SK-N-MC (cell line): ENCODE measurements around the gene ZBTB38.

Experiments
- EZH2 ChIP-seq: fragments of 200-600 bp; sonication (generic); IDR thresholded peaks from one replicate; pipeline ENCODE4 v1.6.1; 2017; ENCODE audit warnings: antibody characterized with exemption
- FOXP2 ChIP-seq: optimal IDR thresholded peaks from 2 replicates; pipeline ENCODE3; 2011; ENCODE audit warnings: mild to moderate bottlenecking, moderate library complexity; ENCODE audit not compliant: insufficient read depth; ENCODE audit errors: extremely low read length, control extremely low read depth
- POLR2AphosphoS5 ChIP-seq: IDR thresholded peaks from 2 replicates; pipeline ENCODE4 v1.6.1; 2012; ENCODE audit warnings: mild to moderate bottlenecking, low read depth, low read length, borderline replicate concordance

GRCh38 chr3:141346418-141346817 lies 21.9 kb upstream of the ZBTB38 start:
- TF ChIP-seq POLR2AphosphoS5 (no peak), EZH2 (no peak), FOXP2 (no peak)
